Measurements from ENCODE around the gene ZNF438.

ZNF438 gene

DNA sequence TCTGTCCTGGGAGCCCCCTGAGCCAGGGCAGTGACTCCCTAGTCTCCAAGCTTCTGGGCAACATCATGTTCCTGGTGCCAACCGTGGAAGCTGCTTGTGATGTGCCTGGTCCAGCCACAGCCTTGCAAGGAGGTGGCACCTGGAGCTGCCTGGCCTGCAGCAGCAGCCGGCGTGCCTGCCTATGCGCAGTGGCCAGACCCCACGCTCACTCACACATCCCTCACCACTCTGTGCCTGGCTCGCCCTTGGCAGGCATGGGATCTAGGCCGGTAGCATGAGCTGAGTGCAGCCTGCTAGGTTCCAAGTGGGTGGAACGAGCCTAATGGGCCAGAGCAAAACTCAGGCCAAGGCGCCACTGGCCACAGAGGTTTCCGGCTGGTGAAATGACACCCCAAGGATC, 184.0 kb downstream of the ZNF438 start:
- DNase-seq (ENCODE audit: low spot score) = no peak

DNA sequence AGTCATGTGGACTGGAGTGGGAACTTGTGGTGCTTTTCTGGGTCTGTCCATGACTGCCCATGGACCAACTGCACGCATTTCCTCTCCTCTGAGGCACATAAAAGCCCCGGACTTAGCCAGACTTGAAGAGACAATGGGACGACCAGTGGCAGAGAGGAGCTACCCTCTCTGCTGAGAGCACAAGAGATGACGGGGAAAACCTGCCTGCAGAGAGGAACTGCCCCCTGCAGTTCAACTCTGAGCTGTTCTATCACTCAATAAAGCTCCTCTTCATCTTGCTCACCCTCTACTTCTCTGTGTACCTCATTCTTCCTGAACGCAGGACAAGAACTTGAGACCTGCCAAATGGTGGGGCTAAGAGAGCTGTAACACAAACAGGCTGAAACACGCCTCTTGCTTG, 184.5 kb downstream of the ZNF438 start:
- DNase-seq (ENCODE audit: low spot score) = no peak

DNA sequence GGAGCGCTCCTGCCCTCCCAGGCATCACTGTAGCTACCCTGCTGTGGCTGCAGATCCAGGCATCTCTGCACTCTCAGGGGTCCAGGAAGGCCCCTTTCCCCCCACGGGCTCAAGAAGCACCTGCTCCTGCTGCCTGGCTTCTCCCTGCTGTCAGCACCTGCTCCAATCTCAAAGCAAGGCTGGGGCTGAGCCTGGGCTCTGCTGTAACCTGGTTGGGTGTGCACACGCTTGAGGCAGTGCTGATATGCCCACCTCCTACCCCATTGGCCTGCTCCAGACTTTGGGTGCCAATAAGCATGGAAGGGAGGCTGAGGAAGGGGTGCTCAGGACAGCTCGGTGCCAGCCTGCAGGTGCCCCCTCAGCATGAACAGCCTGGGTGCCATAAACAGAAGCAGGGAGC, 185.0 kb downstream of the ZNF438 start:
- DNase-seq (ENCODE audit: low spot score) = no peak

DNA sequence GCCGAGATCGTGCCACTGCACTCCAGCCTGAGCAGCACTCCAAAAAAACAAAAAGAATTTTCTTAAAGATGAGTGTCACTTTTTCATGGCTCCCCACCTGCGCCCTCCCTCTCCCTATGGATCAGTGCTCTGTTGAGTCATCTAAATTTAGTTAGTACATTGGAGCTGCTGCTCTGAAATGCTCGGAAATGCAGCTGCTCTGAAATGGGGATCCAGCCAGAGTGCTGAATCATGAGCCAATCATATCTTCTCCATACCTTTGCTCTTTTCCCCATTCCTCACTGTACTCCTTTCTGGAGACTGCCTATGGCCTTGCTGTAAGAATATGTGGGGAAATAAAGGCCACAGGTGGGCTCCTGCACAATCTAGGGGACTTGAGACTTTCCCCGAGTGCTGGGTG, 188.8 kb downstream of the ZNF438 start:
- DNase-seq (ENCODE audit: low spot score) = no peak

DNA sequence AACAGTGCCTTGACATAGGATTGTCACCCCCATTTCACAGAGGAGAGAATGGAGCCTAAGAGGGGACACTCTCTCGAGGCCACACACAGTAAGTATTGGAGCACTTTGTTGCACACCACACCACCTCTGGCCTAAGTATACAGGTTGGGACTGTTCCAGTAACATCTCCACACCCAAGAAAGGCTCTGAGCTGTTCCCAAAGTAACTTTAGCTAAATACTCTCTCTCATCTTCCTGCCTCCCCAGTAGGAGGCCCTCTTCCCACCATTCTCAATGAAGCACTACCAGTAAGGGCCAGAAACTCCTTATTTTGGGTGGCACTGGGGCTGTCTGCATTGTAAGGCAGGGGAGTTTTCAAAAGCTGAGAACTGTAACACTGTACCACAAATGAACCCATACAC, 189.5 kb downstream of the ZNF438 start:
- no peak for DNase-seq (ENCODE audit: low spot score)

DNA sequence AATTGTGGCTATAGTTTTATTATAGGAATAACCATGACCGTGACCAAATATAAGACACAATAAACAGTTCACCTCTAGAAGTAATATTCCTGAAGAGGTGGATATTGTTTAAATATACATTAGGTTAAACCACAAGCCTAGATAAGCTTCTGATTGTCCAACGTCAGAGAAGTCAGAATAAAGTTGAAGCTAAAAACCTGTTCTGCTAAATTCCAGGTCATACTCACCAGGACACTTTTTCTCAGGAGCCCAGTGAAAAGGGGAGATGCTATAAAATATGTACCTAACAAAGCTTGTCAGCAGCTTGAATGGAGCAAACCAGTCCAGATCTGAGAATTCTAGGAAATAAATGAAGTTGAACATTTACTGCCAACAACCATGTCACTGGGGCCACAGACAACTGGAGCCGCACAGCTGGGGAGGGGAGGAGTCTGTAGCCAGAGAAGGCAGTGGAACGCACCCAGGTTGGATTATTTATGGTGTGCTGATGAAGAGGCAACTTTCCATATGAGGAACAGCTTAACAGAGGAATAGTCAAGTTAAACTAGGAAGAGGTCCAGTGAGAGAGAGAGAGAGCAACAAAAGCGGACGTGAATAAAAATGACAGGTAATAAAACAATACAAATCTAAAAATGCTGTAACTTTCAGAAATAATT, 191.1 kb downstream of the ZNF438 start:
- DNase-seq (ENCODE audit: low spot score) = no peak

DNA sequence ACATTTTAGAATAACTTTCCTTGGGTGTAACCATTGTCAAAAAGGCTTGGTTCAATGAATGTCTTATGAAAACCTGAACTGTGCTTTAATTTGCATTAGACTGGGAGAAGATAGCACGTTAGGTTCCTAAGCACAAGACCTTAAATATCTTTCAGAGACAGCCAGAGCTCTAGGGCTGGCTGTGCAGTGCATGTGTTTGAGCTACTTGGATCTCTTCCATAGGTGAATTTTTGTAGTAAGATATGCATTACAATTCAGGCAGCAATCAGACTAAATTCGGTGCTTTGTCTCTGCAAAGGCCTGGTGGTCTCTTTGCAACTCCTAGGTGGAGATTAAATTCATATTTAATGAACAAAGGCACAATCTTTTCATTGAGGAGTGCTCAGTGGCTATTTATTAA, 192.0 kb downstream of the ZNF438 start:
- DNase-seq (ENCODE audit: low spot score) = no peak

DNA sequence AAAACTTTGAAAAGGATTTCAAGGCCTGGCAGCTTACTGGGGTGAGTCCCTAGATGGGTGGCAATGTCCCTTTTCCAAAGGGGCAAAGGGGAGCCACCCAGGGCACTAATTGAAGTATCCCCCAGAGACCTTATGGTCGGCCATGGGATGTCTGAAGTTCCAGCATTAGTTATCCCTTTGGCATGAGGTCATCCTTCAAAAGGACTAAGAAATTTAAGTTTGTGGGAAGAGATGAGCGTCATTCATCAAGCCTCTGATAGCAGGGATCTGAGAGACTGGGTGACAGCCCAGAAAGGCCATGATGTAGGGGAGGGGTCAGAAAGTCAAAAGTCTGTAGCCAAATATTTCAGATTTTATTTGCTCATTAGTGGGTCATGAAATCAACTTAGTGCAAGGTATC, 195.3 kb downstream of the ZNF438 start:
- DNase-seq (ENCODE audit: low spot score) = no peak

DNA sequence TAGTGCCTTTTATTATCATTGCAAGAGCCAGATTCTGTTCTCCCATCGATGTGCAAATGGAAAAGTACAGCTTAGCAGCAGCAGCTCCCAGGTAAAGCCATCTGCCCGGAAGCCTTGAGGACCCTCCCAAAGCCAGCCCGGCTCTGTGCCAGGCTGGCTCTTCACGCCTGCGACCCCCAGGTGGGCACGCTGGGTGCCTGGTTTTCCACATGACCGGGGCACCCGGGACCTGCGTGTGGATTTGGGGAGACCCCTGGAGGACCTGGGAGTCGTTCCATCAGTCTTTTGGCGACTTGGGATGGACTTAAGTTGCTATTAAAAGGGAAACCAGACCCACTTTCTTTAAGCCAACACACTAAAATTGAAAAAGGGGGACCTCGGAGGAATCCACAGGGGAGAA, 196.5 kb downstream of the ZNF438 start:
- no peak for DNase-seq (ENCODE audit: low spot score)

DNA sequence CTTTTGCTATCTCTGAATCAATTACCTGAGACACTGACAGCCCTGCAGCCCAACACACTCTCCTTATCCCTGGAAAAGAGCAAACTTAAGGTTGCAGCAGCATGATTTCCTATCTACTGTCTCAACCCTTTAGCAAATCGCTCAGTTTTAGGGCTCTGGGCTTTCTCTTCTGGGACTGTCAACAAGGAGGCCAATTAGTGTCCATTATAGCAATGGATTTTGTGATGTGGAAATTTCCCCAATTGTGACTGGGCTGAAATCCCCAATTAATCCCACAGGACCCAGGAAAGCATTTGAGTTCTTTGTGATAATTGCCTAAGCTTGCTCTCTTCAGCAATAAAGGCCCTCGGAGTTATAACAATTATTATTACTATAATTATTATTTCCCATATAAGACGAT, 197.0 kb downstream of the ZNF438 start:
- no peak for DNase-seq (ENCODE audit: low spot score)

DNA sequence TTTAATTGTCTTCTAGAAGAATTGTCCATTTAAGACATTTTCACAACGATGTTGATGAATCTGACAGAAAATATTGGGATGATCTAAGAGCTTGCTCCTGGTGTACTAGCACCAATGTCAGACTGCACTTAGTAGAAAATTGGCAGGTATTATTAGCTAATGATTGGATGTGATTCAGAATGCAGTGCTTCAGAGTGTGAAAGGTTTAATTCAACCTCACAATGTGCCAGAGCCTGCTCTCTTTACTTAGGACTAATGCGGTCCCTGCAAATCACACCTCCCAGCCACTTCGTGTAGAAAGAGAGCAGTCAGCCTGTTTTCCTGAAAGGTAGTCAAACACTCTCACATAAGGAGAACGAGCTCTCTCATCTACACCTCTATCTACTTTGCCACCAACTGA, 197.5 kb downstream of the ZNF438 start:
- no peak for DNase-seq (ENCODE audit: low spot score)

DNA sequence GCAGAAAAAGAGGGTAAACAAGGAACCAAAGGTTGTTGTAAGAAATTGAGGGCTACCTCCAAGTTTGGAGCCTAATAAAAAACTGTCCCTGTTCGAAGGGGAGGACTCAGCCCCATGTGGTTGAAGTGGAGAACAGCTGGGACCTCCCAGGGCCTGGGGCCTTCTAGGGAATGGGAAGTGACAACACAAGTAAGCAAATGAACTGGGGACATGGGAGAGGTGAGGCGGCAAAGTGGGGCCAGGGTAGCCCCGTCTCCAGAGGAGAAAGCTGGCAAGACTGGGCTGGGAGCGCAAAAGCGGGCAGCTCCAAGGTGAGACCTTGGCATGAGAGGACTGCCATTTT, 198.1 kb downstream of the ZNF438 start:
- no peak for DNase-seq (ENCODE audit: low spot score)

DNA sequence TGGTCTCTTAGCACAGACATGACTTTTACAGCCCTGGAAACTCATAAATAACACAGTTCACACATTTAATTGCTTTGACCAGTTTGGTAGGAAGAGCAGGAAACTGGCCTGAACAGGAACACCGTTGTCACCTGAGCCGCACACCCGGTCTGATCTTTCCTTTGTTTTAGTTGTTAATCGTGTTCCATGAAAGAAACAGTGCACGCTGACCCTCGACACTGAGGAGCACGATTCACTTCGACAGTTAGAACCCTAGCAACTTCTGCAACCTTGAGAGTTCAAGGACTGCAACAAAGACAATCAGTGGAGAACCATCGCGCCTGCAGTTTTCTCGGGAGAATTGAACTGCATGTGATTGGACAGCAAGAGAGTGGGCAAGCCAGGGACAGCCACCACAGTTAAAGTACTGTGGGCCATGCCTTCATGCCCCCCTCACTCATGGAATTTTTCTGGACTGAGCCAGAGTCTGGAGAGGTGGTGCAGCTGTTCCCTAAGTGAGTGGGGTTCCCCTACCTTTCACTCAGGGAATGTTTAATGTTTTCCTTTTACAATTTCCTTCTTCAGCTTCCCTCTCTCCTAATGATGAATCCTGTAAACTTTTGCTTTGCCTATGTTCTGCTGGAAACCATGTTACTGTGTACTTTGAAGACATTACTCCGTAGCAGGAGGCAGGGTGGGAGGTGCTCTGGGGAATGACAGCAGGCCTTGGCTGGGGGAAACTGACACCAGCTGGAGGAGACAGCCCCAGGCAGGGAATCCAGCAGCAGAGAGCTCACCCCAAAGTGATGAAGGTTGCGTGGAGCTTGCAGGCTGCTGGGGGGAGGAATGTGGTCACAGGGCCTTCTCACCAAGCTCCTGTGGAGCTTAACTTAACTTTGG, 198.7 kb downstream of the ZNF438 start:
- DNase-seq (ENCODE audit: low spot score) = no peak

DNA sequence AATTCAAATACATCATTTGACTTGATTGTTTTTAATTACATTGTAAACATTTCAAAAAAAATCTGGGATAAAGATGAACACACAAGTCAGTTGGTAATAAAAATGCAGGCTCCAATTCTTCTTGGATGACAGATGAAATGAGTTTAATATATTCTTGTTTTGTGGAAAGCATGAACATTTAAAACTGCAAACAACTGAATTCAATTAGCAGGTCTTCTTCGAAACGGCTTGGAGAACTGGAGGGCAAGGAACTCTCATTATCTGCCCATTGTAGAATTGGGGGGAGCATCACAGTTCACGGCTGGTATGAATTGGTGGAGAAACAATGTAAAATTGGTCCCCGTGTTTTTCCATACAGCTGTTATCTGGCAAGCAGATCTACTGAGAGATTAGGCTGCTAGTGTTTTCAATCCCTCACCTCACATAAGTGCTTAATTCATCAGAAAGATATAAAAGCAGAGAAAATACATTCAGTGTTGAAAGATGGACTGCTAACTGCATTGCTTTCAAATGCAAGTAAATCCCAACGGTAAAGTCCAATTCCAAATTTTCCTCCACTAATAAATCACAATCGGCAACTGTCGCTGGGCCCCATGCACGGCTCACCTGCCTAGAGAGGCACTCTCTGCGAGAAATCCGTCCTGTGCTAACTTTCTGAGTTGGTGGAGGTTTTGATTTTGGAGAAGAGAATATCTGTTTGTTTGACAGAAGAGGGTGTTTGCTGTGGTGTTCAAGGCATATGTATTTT, 199.5 kb downstream of the ZNF438 start:
- DNase-seq (ENCODE audit: low spot score) = no peak

DNA sequence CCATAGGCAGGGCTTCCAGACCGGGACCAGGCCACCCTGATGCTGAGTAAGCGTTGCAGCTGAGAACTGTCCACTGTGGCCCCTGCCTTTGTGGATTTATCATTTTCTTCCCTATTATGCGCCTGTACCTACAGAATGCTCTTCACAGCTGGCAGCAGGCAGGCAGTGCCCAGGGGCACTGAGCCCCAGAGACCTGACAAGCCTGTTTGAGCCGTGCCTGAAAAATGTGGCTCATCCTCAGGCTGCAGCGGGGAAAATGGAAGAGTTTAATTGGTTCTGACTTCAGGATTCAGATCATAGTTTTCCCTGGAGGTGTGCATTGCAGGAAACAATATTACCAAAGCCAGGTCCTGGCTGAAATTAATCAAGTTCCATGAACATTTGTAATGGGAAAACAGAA, 200.2 kb downstream of the ZNF438 start:
- DNase-seq (ENCODE audit: low spot score) = no peak

DNA sequence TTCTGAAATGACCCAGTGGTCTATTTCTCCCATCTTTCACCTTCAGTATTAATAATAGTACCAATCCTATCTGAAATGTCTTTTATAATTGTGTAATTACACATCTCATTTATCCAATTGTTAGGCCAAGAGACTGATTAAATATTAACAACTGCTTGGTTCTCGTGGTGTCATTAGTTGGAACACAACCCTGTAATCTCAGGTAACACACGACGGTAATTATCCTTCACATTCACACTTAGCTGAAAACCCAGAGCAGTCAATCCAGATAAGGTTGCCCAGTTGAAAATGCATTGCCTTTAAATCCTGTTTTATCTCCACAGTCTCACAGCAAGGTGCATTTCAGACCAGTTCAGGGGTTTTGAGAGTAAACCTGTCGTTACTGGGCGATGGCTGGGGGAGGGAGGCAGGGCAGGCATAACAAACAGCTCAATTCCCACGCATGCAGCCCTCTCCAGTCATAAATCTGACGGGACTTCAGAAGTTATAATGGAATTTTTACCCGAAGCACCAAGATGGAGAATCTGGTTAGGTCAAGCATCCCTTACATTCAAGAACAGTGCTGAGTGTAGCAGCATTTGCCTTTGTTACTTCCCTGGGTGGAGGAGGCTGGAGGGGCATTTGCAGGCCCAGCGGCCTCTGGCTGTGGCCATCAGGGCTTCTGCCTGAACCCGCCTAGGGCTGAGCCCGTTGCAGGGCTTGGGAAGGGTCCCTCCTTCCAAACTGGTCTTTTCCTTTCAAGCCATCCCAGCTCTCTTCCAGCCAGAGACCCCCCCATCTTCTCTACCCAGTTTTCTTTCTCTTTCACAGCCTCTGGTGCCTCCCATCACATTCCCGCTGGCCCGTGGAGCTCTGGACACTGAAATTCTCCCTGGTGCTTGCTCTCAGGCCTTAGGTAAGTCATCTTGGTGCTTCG, 201.1 kb downstream of the ZNF438 start:
- no peak for DNase-seq (ENCODE audit: low spot score)

DNA sequence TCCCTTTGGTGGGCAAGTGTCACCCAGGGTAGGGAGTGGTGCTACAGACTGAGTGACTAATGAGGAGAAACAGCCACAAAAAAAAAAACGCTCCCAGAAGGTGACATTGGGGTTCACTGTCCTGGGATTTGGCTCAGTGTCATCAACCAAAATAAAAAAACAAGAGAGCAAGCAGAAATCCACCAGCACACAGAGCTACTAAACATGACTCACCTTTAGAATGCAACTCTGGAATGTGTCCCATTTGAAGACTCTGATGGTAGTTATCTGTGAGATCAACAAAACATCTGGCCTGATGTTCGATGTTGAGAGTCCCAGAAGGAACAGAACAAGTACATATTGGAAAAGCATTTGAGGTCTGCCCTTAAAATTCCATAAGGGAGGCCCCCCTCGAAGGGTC, 201.8 kb downstream of the ZNF438 start:
- DNase-seq (ENCODE audit: low spot score) = no peak

DNA sequence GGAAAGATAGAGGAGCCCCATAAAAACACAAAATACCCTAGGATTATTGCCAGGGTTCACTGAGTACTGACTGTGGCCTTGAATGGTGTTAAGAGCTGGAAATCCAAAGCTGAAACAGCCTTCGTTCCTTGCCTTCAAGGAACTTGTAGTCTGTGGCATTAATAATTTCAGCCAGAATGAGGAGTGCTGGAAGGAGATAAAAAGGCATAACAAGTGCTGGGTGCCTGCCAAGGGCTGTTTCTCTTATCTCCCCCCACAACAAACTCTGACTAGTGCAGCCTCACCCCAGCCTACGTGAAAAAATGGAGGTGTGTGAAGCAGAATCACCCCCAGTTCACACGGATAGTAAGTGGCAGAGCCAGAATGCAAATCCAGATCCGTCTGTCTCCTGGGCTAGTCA, 203.0 kb downstream of the ZNF438 start:
- no peak for DNase-seq (ENCODE audit: low spot score)

DNA sequence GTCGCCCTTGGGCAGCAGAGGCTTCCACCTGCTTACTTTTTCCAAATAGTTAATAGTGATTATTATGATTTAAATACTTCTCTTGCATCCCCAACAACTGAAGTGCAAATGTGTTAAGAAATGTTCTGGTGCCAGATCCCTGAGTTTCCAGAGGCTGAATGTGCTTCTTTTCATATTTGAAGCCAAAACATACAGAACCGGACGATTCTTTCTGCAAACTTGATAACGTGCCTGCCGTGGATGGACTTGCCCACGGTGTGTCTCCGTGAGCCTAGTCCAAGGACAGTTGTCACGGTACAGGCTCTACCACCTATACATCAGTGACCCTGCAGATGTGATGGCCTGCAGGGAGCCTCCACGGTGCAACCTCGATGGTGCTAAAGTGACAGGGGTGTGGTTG, 203.5 kb downstream of the ZNF438 start:
- DNase-seq (ENCODE audit: low spot score) = no peak

DNA sequence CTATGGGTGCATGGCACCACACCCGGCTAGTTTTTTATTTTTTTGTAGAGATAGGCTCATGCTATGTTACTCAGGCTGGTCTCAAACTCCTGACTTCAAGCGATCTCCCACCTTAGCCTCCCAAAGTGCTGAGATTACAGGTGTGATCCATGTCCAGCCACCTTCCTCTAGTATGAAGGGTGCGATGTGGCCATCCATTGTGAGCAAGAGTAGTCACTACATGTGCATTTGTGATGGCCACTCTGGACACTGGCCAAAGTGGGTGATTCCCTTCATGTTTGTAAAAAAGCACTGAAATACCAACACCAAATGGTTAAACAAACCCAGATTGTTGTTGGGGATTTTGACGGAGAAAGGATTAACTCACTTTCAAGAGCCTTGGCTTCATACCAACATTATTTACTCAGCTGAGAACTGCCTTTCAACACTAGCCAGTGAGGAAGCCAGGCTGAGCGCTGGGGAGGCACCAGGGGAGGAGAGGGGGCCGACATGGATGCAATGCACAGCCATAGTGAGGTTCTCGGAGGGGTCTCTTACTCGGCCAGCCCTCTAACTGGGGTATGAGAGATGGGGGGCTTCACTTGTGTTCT, 204.0 kb downstream of the ZNF438 start:
- no peak for DNase-seq (ENCODE audit: low spot score)

DNA sequence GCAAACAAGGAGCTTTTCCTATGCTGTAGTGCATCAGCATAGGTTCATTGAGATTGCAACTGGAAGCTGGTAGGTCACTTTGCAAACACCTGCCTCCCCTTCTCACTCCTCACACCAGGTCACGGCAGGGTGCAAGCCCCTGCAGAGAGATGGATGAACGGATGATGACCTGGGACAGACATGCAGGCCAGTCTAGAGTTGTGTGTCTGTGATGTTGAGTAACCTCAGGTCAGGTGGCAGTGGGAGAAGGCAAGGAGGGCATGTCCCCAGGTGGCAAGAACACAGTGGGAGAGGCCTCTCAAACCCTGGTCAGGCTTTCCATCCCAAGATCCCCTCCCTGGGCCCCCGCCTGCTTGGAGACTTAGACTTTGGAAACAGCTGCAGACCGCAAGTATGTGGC, 205.0 kb downstream of the ZNF438 start:
- DNase-seq (ENCODE audit: low spot score) = no peak

DNA sequence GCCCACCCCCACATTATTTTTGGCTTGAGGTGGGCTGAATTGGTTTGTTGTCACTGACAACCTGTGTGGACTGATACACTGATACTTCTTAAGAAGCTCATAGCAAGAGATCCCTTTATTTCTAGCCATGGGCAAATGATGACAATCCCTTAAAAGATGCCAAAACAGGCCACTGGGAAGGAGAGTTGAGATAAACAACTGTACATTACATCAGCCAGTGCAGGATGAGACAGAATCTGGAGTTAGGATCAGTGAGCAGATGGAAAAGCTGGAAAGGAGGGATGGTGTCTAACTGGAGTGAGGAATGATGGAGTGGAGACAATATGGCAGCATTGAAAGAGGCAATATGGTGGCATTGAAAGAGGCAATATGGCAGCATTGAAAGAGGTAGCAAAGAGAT, 206.2 kb downstream of the ZNF438 start:
- no peak for DNase-seq (ENCODE audit: low spot score)
